Mesodermal cell (in vitro differentiated cells): Measurements from ENCODE around the gene RAB7B.

Source experiments
- H3K27ac ChIP-seq: 2 replicates; pipeline ENCODE4 v1.7.0; 2013; ENCODE audit warnings: mild to moderate bottlenecking, low read depth, low read length, moderate library complexity; ENCODE audit not compliant: severe bottlenecking
- H3K36me3 ChIP-seq: 2 replicates; pipeline ENCODE4 v1.7.1; 2013; ENCODE audit warnings: mild to moderate bottlenecking, low read length, moderate library complexity; ENCODE audit not compliant: control insufficient read depth, insufficient read depth
- H3K4me1 ChIP-seq: one replicate; pipeline ENCODE4 v1.7.1; 2013; ENCODE audit warnings: mild to moderate bottlenecking, low read length; ENCODE audit not compliant: insufficient read depth, control insufficient read depth, poor library complexity, severe bottlenecking
- H3K4me3 ChIP-seq: 2 replicates; pipeline ENCODE4 v1.7.0; 2013; ENCODE audit warnings: low read length, control low read depth, mild to moderate bottlenecking; ENCODE audit not compliant: insufficient read depth, poor library complexity, severe bottlenecking; ENCODE audit errors: extremely low read depth
- H3K9me3 ChIP-seq: 2 replicates; pipeline ENCODE4 v1.7.1; 2013; ENCODE audit warnings: mild to moderate bottlenecking, low read length, moderate library complexity; ENCODE audit not compliant: control insufficient read depth
- WGBS, 2 experiments: methylation state at CpG; one replicate each; pipeline ENCODE4 v1.1.5; 2013; ENCODE audit warnings: missing lambda C conversion rate in 2 of 2; ENCODE audit not compliant: insufficient coverage in 2 of 2; 5-methylcytosine and 5-hydroxymethylcytosine counted together

RAB7B gene

GRCh38 chr1:205972491-205973168, 30.6 kb downstream of the RAB7B start:
- Histone ChIP-seq H3K36me3 (no peaks in the 10 kb centered on the region), H3K4me3 (no peak overlapping the region), H3K4me1 (peaks cover 14% of the 10 kb centered on the region), H3K9me3 (no peaks in the 10 kb centered on the region), H3K27ac (no peak overlapping the region)
- 77 to 79% methylated on average over 7 to 11 of the region's 11 CpGs for WGBS, 2 experiments

- Histone ChIP-seq H3K4me1 (peaks cover 12% of the 10 kb centered on the region), H3K4me3 (no peak overlapping the region), H3K36me3 (no peaks in the 10 kb centered on the region), H3K9me3 (no peaks in the 10 kb centered on the region), H3K27ac (no peak overlapping the region)
- 85 to 100% methylated on average over 3 of the region's 4 CpGs for WGBS, 2 experiments
These were observed 31.1 kb downstream of the RAB7B start for GRCh38 chr1:205972081-205972480.

GRCh38 chr1:205971082-205971481, 32.1 kb downstream of the RAB7B start:
- no peak overlapping the region for H3K27ac ChIP-seq
- H3K36me3 ChIP-seq, result no peaks in the 10 kb centered on the region
- peaks cover 2% of the 10 kb centered on the region for H3K4me1 ChIP-seq
- WGBS, 2 experiments, result 90 to 91% methylated on average over 4 of the region's 4 CpGs
- no peak overlapping the region for H3K4me3 ChIP-seq
- H3K9me3 ChIP-seq, result no peaks in the 10 kb centered on the region

- Histone ChIP-seq H3K4me3 (no peak overlapping the region), H3K27ac (no peak overlapping the region), H3K36me3 (no peaks in the 10 kb centered on the region), H3K4me1 (no peaks in the 10 kb centered on the region), H3K9me3 (no peaks in the 10 kb centered on the region)
- no CpG with 5 or more reads among the region's 1 CpG for WGBS, 2 experiments
These were observed 32.7 kb downstream of the RAB7B start for GRCh38 chr1:205970486-205970885.

GRCh38 chr1:205969229-205969628, 34.0 kb downstream of the RAB7B start:
- H3K36me3 ChIP-seq, result no peaks in the 10 kb centered on the region
- H3K9me3 ChIP-seq, result no peaks in the 10 kb centered on the region
- WGBS, 2 experiments, result 83 to 89% methylated on average over 4 to 6 of the region's 8 CpGs
- H3K4me3 ChIP-seq, result no peak overlapping the region
- H3K27ac ChIP-seq, result no peak overlapping the region
- H3K4me1 ChIP-seq, result no peaks in the 10 kb centered on the region

GRCh38 chr1:205967554-205968335, 35.5 kb downstream of the RAB7B start:
- no peaks in the 10 kb centered on the region for H3K4me1 ChIP-seq
- H3K4me3 ChIP-seq, result no peak overlapping the region
- 50 to 93% methylated on average over 2 to 4 of the region's 10 CpGs for WGBS, 2 experiments
- H3K36me3 ChIP-seq, result no peaks in the 10 kb centered on the region
- H3K9me3 ChIP-seq, result no peaks in the 10 kb centered on the region
- H3K27ac ChIP-seq, result no peak overlapping the region

GRCh38 chr1:205965036-205965884, 37.9 kb downstream of the RAB7B start:
- Histone ChIP-seq H3K27ac (no peak overlapping the region), H3K4me1 (no peaks in the 10 kb centered on the region), H3K4me3 (no peak overlapping the region), H3K36me3 (no peaks in the 10 kb centered on the region), H3K9me3 (no peaks in the 10 kb centered on the region)
- WGBS, 2 experiments, result 78 to 89% methylated on average over 4 to 6 of the region's 13 CpGs

- Histone ChIP-seq H3K9me3 (no peaks in the 10 kb centered on the region), H3K36me3 (no peaks in the 10 kb centered on the region), H3K4me1 (no peaks in the 10 kb centered on the region), H3K27ac (no peak overlapping the region), H3K4me3 (no peak overlapping the region)
- 94 to 96% methylated on average over 9 to 14 of the region's 16 CpGs for WGBS, 2 experiments
These were observed 39.6 kb downstream of the RAB7B start for GRCh38 chr1:205963352-205964155.

GRCh38 chr1:205962821-205963221, 40.4 kb downstream of the RAB7B start:
- no peaks in the 10 kb centered on the region for H3K4me1 ChIP-seq
- no peak overlapping the region for H3K27ac ChIP-seq
- H3K4me3 ChIP-seq, result no peak overlapping the region
- no peaks in the 10 kb centered on the region for H3K9me3 ChIP-seq
- WGBS, 2 experiments, result 79 to 83% methylated on average over 5 to 6 of the region's 6 CpGs
- H3K36me3 ChIP-seq, result no peaks in the 10 kb centered on the region
